ENCODE results near the gene ZNF444.
"Not testable (repeated sequence)": the region's sequence is repeated elsewhere in the genome, so short reads cannot be mapped to it uniquely, and the experiment has no call there.

- not testable (repeated sequence) for TF ChIP-seq POLR2A, CTCF (IDR thresholded peaks at IDR 0.05)
Observed at GRCh38 chr19:56148955-56149655, 8.0 kb downstream of the ZNF444 start.

Data from body of pancreas (tissue), 4 donors.